ENCODE results near the gene HOXB8.

The HOXB8 gene

GRCh38 chr17:48582750-48583069, 32.4 kb downstream of the HOXB8 start:
- DNase-seq = peak; percentile 37

- DNase-seq = peak; percentile 32
Measured at GRCh38 chr17:48579760-48580554, 35.1 kb downstream of the HOXB8 start.

- no peak for DNase-seq
Measured at GRCh38 chr17:48579471-48579759, 35.7 kb downstream of the HOXB8 start.

- no peak for DNase-seq
Measured at GRCh38 chr17:48578616-48579470, 36.2 kb downstream of the HOXB8 start.

GRCh38 chr17:48577946-48578615, 37.0 kb downstream of the HOXB8 start, which contains the start of gene HOXB4:
Gene HOXB4, minus strand, starts transcription at chr17:48578350. Its CDS starts 31 bp downstream, at chr17:48578319.
- DNase-seq = peak; percentile 82

- peak; percentile 88 for DNase-seq
Measured at GRCh38 chr17:48577330-48577945, 37.7 kb downstream of the HOXB8 start.

GRCh38 chr17:48576479-48577309, 38.4 kb downstream of the HOXB8 start:
- DNase-seq = peak; percentile 81

- peak; percentile 61 for DNase-seq
Measured at GRCh38 chr17:48575673-48576478, 39.2 kb downstream of the HOXB8 start.

- DNase-seq = peak; percentile 90
Measured at GRCh38 chr17:48575066-48575582, 40.0 kb downstream of the HOXB8 start.

- no peak for DNase-seq
Measured at GRCh38 chr17:48574505-48575065, 40.5 kb downstream of the HOXB8 start.

- peak; percentile 50 for DNase-seq
Measured at GRCh38 chr17:48571826-48572417, 43.2 kb downstream of the HOXB8 start.

GRCh38 chr17:48571024-48571818, 43.9 kb downstream of the HOXB8 start:
- peak; percentile 73 for DNase-seq

- DNase-seq = peak; percentile 57
Measured at GRCh38 chr17:48570325-48571023, 44.6 kb downstream of the HOXB8 start.

GRCh38 chr17:48569674-48570324, 45.3 kb downstream of the HOXB8 start:
- DNase-seq = peak; percentile 55

GRCh38 chr17:48569240-48569582, 45.9 kb downstream of the HOXB8 start:
- peak; percentile 73 for DNase-seq

GRCh38 chr17:48568499-48569239, 46.4 kb downstream of the HOXB8 start:
- peak; percentile 89 for DNase-seq

- peak; percentile 72 for DNase-seq
Measured at GRCh38 chr17:48567646-48568354, 47.3 kb downstream of the HOXB8 start.
